GM23338 (cell line): ENCODE data around the gene MAP4K3. TPM values are rescaled to one million over a fixed set of nuclear protein-coding genes. Genes with fewer than 3 reads are reported as not detected.
A peak's percentile ranks its signal among the peaks of the same experiment; 100 is the strongest.

Experiments used
- ATAC-seq: fragments of 200-7000 bp; cut with Tn5 transposase; 3 replicates; pipeline ENCODE4 v1.9.1; 2020
- DNase-seq: peaks from one replicate; pipeline ENCODE4 v3.0.0-alpha.2; 2015; ENCODE audit warnings: low spot score
- H2AFZ ChIP-seq: fragments of 200-600 bp; sonication (generic); 2 replicates; pipeline ENCODE4 v1.8.0; 2016; ENCODE audit warnings: antibody characterized with exemption, mild to moderate bottlenecking, moderate library complexity
- H3F3A ChIP-seq: fragments of 200-600 bp; sonication (generic); replicated peaks from 2 replicates; pipeline ENCODE4 v1.8.0; 2017; ENCODE audit warnings: antibody characterized with exemption, mixed run types, low read depth
- H3K27ac ChIP-seq: fragments of 200-600 bp; sonication (generic); 2 replicates; pipeline ENCODE4 v1.6.1; 2016; ENCODE audit warnings: low read depth
- H3K27me3 ChIP-seq: fragments of 200-600 bp; sonication (generic); 2 replicates; pipeline ENCODE4 v1.8.0; 2016; ENCODE audit warnings: mild to moderate bottlenecking, mixed run types, moderate library complexity; ENCODE audit not compliant: insufficient read depth
- H3K36me3 ChIP-seq: fragments of 200-600 bp; sonication (generic); 2 replicates; pipeline ENCODE4 v1.8.0; 2016; ENCODE audit warnings: mild to moderate bottlenecking; ENCODE audit not compliant: insufficient read depth
- H3K4me1 ChIP-seq: fragments of 200-600 bp; sonication (generic); 2 replicates; pipeline ENCODE4 v1.8.0; 2016; ENCODE audit warnings: mild to moderate bottlenecking, moderate library complexity; ENCODE audit not compliant: insufficient read depth
- H3K4me2 ChIP-seq: fragments of 200-600 bp; sonication (generic); 2 replicates; pipeline ENCODE4 v1.7.1; 2017; ENCODE audit warnings: mixed run types
- H3K4me3 ChIP-seq: fragments of 200-600 bp; sonication (generic); 2 replicates; pipeline ENCODE4 v1.6.1; 2016; ENCODE audit warnings: mixed run types
- H3K79me2 ChIP-seq: fragments of 200-600 bp; sonication (generic); replicated peaks from 2 replicates; pipeline ENCODE4 v1.8.0; 2017; ENCODE audit warnings: mild to moderate bottlenecking; ENCODE audit not compliant: insufficient read depth
- H3K9me2 ChIP-seq: fragments of 200-600 bp; sonication (generic); 2 replicates; pipeline ENCODE4 v1.8.0; 2017; ENCODE audit not compliant: insufficient read depth
- H4K20me1 ChIP-seq: fragments of 200-600 bp; sonication (generic); replicated peaks from 2 replicates; pipeline ENCODE4 v1.8.0; 2017; ENCODE audit warnings: mild to moderate bottlenecking; ENCODE audit not compliant: insufficient read depth
- H3K27ac Mint-ChIP-seq: 2 replicates; pipeline ENCODE4 v1.8.0; 2020; ENCODE audit warnings: inconsistent platforms, mild to moderate bottlenecking, moderate library complexity, mixed read lengths
- H3K27me3 Mint-ChIP-seq: 3 replicates; pipeline ENCODE4 v1.8.0; 2022; ENCODE audit warnings: low read depth, mild to moderate bottlenecking, moderate library complexity, mixed read lengths, inconsistent platforms; ENCODE audit not compliant: insufficient read depth, poor library complexity
- H3K36me3 Mint-ChIP-seq: 3 replicates; pipeline ENCODE4 v1.8.0; 2021; ENCODE audit warnings: low read depth, mild to moderate bottlenecking, inconsistent platforms, moderate library complexity, mixed read lengths
- H3K4me1 Mint-ChIP-seq: 3 replicates; pipeline ENCODE4 v1.8.0; 2020; ENCODE audit warnings: mild to moderate bottlenecking, inconsistent platforms, mixed read lengths
- H3K4me3 Mint-ChIP-seq: 3 replicates; pipeline ENCODE4 v1.8.0; 2021; ENCODE audit warnings: moderate library complexity, mild to moderate bottlenecking, inconsistent platforms, mixed read lengths
- H3K9me3 Mint-ChIP-seq: 3 replicates; pipeline ENCODE4 v1.8.0; 2020; ENCODE audit warnings: moderate library complexity, mild to moderate bottlenecking, inconsistent platforms, mixed read lengths
- EZH2phosphoT487 ChIP-seq: fragments of 200-600 bp; sonication (generic); IDR thresholded peaks from one replicate; pipeline ENCODE4 v1.8.1; 2018; ENCODE audit warnings: antibody characterized with exemption; ENCODE audit not compliant: unreplicated experiment
- JUNB ChIP-seq: IDR thresholded peaks from one replicate; pipeline ENCODE4 v1.6.1; 2016; ENCODE audit warnings: antibody characterized with exemption; ENCODE audit not compliant: unreplicated experiment
- POLR2AphosphoS5 ChIP-seq: IDR thresholded peaks from 2 replicates; pipeline ENCODE4 v1.6.1; 2016; ENCODE audit warnings: antibody characterized with exemption, low read depth
- STAT1 ChIP-seq: IDR thresholded peaks from one replicate; pipeline ENCODE4 v1.6.1; 2016; ENCODE audit warnings: antibody characterized with exemption; ENCODE audit not compliant: unreplicated experiment
- ZNF114 ChIP-seq: fragments of 250-450 bp; sonication (Bioruptor Pico); IDR thresholded peaks from 2 replicates; pipeline ENCODE4 v1.5.0; 2020; ENCODE audit warnings: mild to moderate bottlenecking, moderate library complexity
- ZNF331 ChIP-seq: fragments of 250-450 bp; sonication (Bioruptor Pico); IDR thresholded peaks from 2 replicates; pipeline ENCODE4 v1.5.0; 2020; ENCODE audit warnings: low read depth, mild to moderate bottlenecking, moderate library complexity
- polyA plus RNA-seq: library from polyadenylated mRNA; unstranded; fragments of >200 nt; fragmentation: Nextera tagmentation; extraction: Ambion mirVana; gene quantifications from 2 replicates; pipeline ENCODE4 v1.2.1, GENCODE V29; 2016
- total RNA-seq: library from RNA; depleted of rRNA; stranded (reverse); fragments of >200 nt; shearing (Covaris generic); gene quantifications from 2 replicates; pipeline ENCODE4 v1.2.3, GENCODE V29; 2014
- TF ChIP-seq, protein P1 (sequence below): IDR thresholded peaks from one replicate; pipeline ENCODE4 v1.6.1; 2018; ENCODE audit warnings: antibody characterized with exemption; ENCODE audit not compliant: unreplicated experiment
- TF ChIP-seq, protein P2 (sequence below): IDR thresholded peaks from 2 replicates; pipeline ENCODE4 v1.6.1; 2016; ENCODE audit warnings: antibody characterized with exemption
- TF ChIP-seq, protein P3 (sequence below), 2 experiments: fragments of 200-600 bp in 1 of 2; sonication (generic) in 1 of 2; conservative IDR thresholded peaks; 2 replicates each; pipeline versions ENCODE4 v1.5.1 to v1.6.1; 2016 to 2017; ENCODE audit warnings: antibody characterized with exemption in 2 of 2, low read depth in 2 of 2, mild to moderate bottlenecking in 2 of 2, moderate library complexity in 1 of 2
- TF ChIP-seq, protein P4 (sequence below): fragments of 250-450 bp; sonication (Bioruptor Pico); IDR thresholded peaks from 2 replicates; pipeline ENCODE4 v1.5.0; 2020; ENCODE audit warnings: mild to moderate bottlenecking, moderate library complexity

The MAP4K3 gene
- total and polyA plus RNA-seq, 2 experiments from 2014 or later: 33.0 to 90.7 TPM

DNA sequence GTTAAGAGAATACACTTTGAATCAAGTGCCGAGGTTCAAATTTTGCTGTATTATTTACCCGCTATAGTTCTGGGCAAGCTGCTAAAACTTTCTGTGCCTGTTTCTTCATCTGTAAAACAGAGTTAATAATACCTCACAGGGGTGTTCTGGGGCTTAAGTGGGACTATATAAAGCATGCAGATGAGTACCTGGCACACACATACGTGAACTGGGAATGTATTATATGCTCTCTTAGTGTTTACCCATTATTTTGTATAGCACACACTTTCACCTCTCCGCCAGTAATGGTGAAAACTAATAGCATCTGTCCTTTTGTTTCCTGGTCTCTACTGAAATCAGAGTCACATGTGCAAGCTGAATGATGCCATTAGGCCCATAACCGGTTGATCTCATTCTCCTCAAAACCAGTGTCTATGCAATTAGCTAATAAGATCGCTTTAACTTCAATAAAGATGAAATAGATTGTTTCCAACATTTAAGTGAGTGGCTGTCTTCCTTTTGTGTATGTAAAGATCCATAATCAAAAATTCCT is 189.5 kb downstream of the MAP4K3 start (continued):
- TF ChIP-seq, protein P1, sequence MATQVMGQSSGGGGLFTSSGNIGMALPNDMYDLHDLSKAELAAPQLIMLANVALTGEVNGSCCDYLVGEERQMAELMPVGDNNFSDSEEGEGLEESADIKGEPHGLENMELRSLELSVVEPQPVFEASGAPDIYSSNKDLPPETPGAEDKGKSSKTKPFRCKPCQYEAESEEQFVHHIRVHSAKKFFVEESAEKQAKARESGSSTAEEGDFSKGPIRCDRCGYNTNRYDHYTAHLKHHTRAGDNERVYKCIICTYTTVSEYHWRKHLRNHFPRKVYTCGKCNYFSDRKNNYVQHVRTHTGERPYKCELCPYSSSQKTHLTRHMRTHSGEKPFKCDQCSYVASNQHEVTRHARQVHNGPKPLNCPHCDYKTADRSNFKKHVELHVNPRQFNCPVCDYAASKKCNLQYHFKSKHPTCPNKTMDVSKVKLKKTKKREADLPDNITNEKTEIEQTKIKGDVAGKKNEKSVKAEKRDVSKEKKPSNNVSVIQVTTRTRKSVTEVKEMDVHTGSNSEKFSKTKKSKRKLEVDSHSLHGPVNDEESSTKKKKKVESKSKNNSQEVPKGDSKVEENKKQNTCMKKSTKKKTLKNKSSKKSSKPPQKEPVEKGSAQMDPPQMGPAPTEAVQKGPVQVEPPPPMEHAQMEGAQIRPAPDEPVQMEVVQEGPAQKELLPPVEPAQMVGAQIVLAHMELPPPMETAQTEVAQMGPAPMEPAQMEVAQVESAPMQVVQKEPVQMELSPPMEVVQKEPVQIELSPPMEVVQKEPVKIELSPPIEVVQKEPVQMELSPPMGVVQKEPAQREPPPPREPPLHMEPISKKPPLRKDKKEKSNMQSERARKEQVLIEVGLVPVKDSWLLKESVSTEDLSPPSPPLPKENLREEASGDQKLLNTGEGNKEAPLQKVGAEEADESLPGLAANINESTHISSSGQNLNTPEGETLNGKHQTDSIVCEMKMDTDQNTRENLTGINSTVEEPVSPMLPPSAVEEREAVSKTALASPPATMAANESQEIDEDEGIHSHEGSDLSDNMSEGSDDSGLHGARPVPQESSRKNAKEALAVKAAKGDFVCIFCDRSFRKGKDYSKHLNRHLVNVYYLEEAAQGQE: no peak
- TF ChIP-seq, protein P2, sequence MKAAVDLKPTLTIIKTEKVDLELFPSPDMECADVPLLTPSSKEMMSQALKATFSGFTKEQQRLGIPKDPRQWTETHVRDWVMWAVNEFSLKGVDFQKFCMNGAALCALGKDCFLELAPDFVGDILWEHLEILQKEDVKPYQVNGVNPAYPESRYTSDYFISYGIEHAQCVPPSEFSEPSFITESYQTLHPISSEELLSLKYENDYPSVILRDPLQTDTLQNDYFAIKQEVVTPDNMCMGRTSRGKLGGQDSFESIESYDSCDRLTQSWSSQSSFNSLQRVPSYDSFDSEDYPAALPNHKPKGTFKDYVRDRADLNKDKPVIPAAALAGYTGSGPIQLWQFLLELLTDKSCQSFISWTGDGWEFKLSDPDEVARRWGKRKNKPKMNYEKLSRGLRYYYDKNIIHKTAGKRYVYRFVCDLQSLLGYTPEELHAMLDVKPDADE: no peak
- TF ChIP-seq, protein P3, sequence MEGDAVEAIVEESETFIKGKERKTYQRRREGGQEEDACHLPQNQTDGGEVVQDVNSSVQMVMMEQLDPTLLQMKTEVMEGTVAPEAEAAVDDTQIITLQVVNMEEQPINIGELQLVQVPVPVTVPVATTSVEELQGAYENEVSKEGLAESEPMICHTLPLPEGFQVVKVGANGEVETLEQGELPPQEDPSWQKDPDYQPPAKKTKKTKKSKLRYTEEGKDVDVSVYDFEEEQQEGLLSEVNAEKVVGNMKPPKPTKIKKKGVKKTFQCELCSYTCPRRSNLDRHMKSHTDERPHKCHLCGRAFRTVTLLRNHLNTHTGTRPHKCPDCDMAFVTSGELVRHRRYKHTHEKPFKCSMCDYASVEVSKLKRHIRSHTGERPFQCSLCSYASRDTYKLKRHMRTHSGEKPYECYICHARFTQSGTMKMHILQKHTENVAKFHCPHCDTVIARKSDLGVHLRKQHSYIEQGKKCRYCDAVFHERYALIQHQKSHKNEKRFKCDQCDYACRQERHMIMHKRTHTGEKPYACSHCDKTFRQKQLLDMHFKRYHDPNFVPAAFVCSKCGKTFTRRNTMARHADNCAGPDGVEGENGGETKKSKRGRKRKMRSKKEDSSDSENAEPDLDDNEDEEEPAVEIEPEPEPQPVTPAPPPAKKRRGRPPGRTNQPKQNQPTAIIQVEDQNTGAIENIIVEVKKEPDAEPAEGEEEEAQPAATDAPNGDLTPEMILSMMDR (conservative IDR thresholded peaks at IDR 0.05; ENCODE audit: low read depth in 2 of 2): no peak
- TF ChIP-seq ZNF114 (CRISPR knock-in tag) (no peak), EZH2phosphoT487 (no peak), ZNF331 (CRISPR knock-in tag) (no peak)

DNA sequence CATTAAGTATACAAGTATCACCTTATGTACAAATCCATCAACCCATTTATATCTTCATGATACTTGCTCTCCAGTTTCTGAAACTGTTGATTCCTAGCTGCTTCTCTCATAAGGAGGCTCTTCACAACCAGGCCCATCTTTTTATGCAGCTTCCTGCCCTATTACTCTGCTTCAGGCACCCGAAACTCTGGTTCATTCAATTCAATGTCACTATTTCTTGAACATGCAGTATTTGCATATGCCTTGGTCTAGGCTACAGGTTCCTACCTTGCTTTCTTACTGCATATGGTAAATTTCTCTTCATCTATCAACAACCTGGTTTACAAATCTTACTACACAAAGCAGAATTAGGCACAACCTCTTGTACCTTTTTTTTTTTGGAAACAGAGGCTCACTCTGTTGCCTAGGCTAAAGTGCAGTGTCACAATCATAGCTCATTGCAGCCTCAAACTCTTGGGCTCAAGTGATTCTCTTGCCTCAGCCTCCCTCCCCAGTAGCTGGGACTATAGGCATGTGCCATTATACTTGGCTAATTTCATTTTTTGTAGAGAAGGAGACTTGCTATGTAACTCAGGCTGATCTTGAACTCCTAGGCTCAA is 190.6 kb downstream of the MAP4K3 start:
- Histone ChIP-seq H3K27me3 (no peaks in the 10 kb centered on the region), H3K4me3 (no peak overlapping the region), H3K9me2 (no peaks in the 10 kb centered on the region), H2AFZ (no peak overlapping the region), H3K79me2 (no peaks in the 10 kb centered on the region), H3F3A (peaks cover 6% of the 10 kb centered on the region; the same call in 1 of the 2 replicates), H3K4me2 (no peak overlapping the region), H3K4me1 (peaks cover 10% of the 10 kb centered on the region), H3K27ac (peak overlapping the region; percentile 30; the same call in 1 of the 2 replicates), H4K20me1 (no peaks in the 10 kb centered on the region), H3K36me3 (peaks cover 14% of the 10 kb centered on the region)
- H3K4me1 Mint-ChIP-seq: peaks cover 11% of the 10 kb centered on the region
- DNase-seq: no peak
- peaks cover 23% of the 10 kb centered on the region for H3K36me3 Mint-ChIP-seq
- peaks cover 35% of the 10 kb centered on the region for H3K9me3 Mint-ChIP-seq
- ATAC-seq: no peak
- H3K27me3 Mint-ChIP-seq: peaks cover 3% of the 10 kb centered on the region
- H3K27ac Mint-ChIP-seq: no peak overlapping the region
- no peak overlapping the region for H3K4me3 Mint-ChIP-seq
- TF ChIP-seq, protein P2: no peak
- TF ChIP-seq STAT1 (no peak), JUNB (no peak), ZNF331 (CRISPR knock-in tag) (no peak), POLR2AphosphoS5 (no peak)
- TF ChIP-seq, protein P4, sequence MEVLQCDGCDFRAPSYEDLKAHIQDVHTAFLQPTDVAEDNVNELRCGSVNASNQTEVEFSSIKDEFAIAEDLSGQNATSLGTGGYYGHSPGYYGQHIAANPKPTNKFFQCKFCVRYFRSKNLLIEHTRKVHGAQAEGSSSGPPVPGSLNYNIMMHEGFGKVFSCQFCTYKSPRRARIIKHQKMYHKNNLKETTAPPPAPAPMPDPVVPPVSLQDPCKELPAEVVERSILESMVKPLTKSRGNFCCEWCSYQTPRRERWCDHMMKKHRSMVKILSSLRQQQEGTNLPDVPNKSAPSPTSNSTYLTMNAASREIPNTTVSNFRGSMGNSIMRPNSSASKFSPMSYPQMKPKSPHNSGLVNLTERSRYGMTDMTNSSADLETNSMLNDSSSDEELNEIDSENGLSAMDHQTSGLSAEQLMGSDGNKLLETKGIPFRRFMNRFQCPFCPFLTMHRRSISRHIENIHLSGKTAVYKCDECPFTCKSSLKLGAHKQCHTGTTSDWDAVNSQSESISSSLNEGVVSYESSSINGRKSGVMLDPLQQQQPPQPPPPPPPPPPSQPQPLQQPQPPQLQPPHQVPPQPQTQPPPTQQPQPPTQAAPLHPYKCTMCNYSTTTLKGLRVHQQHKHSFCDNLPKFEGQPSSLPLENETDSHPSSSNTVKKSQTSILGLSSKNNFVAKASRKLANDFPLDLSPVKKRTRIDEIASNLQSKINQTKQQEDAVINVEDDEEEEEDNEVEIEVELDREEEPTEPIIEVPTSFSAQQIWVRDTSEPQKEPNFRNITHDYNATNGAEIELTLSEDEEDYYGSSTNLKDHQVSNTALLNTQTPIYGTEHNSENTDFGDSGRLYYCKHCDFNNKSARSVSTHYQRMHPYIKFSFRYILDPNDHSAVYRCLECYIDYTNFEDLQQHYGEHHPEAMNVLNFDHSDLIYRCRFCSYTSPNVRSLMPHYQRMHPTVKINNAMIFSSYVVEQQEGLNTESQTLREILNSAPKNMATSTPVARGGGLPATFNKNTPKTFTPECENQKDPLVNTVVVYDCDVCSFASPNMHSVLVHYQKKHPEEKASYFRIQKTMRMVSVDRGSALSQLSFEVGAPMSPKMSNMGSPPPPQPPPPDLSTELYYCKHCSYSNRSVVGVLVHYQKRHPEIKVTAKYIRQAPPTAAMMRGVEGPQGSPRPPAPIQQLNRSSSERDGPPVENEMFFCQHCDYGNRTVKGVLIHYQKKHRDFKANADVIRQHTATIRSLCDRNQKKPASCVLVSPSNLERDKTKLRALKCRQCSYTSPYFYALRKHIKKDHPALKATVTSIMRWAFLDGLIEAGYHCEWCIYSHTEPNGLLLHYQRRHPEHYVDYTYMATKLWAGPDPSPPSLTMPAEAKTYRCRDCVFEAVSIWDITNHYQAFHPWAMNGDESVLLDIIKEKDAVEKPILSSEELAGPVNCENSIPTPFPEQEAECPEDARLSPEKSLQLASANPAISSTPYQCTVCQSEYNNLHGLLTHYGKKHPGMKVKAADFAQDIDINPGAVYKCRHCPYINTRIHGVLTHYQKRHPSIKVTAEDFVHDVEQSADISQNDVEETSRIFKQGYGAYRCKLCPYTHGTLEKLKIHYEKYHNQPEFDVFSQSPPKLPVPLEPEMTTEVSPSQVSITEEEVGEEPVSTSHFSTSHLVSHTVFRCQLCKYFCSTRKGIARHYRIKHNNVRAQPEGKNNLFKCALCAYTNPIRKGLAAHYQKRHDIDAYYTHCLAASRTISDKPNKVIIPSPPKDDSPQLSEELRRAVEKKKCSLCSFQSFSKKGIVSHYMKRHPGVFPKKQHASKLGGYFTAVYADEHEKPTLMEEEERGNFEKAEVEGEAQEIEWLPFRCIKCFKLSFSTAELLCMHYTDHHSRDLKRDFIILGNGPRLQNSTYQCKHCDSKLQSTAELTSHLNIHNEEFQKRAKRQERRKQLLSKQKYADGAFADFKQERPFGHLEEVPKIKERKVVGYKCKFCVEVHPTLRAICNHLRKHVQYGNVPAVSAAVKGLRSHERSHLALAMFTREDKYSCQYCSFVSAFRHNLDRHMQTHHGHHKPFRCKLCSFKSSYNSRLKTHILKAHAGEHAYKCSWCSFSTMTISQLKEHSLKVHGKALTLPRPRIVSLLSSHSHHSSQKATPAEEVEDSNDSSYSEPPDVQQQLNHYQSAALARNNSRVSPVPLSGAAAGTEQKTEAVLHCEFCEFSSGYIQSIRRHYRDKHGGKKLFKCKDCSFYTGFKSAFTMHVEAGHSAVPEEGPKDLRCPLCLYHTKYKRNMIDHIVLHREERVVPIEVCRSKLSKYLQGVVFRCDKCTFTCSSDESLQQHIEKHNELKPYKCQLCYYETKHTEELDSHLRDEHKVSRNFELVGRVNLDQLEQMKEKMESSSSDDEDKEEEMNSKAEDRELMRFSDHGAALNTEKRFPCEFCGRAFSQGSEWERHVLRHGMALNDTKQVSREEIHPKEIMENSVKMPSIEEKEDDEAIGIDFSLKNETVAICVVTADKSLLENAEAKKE: no peak
